GM21447 (cell line): ENCODE data around the gene SCNN1B.

Experiments
- ATAC-seq: cut with Tn5 transposase; IDR thresholded peaks from one replicate; pipeline ENCODE4 v1.9.1; 2021; ENCODE audit not compliant: unreplicated experiment

SCNN1B gene

GRCh38 chr16:23320693-23321092 lies 18.6 kb downstream of the SCNN1B start:
- ATAC-seq: no peak

- no peak for ATAC-seq
Measured at GRCh38 chr16:23321206-23321875, 19.2 kb downstream of the SCNN1B start.

DNA sequence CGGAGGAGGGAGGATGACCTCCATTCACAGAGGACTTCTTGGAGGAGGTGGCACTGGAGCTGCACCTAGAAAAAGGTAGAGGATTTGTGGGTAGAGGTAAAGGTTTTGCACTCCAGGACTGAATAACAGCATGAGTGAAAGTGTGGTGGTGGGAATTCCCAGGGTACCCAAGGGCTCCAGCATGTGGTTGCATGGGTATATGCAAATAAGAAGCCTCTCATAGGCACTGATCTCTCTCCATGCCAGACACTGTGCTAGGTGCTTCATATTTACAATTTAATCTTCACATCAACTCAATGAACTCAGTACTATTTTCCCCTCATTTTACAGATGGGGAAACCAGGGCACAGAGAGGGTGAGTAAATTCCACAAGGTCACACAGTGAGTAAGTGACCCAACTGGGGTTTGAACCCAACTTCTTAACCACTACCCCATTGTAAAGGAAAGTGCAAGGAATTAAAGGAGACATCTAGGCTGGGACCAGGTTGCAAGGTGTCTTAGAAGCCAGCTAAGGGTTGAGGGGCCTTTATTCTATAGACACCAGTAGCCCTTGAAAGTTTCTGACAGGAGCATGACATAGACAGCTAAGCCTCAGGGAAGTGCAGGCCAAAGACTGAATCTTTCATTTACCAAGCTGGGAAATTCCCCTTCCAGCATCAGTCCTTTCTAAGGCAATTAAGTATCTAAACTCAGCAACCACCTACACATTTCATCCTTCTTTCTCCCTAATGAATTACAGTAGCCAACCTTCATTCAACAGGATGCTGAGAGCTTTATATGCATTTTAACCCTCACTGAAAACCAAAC lies 21.3 kb downstream of the SCNN1B start:
- ATAC-seq: no peak

- no peak for ATAC-seq
Measured at GRCh38 chr16:23324727-23325126, 22.6 kb downstream of the SCNN1B start.

- no peak for ATAC-seq
Measured at GRCh38 chr16:23327836-23328235, 25.7 kb downstream of the SCNN1B start.

- ATAC-seq: no peak
Measured at GRCh38 chr16:23330161-23330560, 28.1 kb downstream of the SCNN1B start.

DNA sequence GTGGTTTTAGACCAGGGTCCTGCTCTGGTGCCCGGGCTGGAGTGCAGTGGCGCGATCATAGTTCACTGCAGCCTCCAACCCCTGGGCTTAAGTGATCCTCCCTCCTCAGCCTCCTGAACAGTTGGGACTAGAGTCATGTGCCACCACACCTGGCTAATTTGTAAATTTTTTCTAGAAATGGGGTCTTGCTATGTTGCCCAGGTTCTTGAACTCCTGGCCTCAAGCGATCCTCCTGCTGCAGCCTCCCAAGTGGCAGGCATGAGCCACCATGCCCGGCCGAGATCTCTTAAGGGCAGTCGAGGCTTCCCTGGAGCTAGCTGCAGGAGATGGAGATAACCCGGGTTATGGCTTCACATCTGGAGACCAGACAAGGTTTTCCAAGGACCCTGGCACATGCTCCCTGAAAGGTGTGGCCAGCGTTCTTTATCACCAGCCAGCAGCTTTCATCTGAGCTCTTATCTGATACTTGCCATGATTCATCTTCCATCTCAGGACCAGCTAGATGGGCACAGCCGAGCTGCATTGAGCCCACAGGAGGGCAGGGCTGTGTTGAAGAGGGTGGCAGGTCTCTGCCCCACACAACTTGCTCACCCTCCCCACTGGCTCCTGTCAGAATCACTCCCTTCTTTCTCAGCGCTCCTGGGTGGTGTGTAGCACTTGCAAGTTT lies 28.6 kb downstream of the SCNN1B start:
- no peak for ATAC-seq

DNA sequence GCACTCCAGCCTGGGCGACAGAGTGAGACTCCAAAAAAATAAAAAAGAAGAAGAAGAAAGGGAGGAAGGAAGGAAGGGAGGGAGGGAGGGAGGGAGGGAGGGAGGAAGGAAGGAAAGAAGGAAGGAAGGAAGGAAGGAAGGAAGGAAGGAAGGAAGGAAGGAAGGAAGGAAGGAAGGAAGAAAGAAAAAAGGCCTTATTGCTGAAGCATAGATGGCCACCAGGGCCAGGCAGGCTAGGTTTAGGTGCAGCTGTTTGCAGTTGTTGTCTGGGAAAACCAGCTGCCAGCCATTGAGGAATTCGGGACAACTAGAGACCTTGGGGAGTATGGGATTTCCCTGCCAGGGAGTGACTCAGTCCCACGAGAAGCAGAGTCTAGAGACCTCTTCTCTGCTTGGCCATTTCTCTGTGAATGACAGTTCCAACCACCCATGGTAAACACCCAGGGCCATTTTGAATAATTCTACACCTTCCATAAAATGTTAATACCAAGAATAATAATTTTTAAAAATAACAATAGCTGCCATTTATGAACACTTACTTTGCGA lies 31.0 kb downstream of the SCNN1B start:
- ATAC-seq: no peak

DNA sequence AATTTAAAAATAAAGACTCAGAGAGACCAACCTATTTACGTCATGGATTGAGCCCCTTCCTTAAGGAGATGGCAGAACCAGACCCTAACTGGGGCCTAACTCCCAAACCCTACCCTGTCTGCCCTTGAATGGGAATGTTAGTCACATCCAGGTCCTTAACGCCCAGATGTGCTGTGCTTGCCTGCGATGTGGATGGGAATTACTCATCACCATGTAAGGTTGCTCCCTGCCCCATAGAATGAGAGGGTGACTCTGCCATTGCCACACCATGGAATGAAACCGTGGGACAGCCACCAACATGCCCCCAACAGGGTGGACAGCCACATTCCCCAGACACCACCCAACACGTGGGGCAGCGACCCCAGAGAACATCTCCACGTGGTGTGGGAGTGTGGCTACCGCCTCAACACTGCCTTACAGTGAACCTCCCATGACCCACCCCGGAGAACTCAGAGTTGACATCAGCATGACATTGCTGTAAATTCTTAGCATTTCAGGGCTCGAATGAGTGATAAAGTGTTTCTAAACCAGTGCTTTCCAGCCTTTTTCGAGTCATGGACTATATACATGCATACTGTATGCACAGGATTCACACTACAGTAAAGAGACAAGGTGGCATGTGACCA lies 31.8 kb downstream of the SCNN1B start:
- no peak for ATAC-seq

DNA sequence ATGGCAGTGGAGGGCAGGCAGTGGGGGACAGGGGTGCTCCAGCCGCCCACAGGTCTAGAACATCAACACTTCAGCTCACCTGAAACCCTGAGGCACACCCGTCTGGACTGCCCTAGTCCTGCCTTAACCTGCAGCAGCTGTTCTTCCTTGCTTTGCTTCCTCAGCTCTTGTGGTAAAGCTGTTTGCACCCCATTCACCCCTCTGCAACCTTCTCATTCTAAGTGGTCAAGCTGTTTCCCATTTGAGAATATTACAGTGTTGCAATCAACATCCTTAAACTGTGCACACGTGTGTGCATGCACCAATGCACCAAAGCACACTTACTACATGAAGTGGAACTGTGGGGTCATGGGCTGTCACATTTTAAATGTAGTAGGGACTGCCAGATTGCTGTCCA lies 32.4 kb downstream of the SCNN1B start:
- peak; percentile 45 for ATAC-seq

- ATAC-seq: no peak
Measured at GRCh38 chr16:23334950-23335349, 32.8 kb downstream of the SCNN1B start.

DNA sequence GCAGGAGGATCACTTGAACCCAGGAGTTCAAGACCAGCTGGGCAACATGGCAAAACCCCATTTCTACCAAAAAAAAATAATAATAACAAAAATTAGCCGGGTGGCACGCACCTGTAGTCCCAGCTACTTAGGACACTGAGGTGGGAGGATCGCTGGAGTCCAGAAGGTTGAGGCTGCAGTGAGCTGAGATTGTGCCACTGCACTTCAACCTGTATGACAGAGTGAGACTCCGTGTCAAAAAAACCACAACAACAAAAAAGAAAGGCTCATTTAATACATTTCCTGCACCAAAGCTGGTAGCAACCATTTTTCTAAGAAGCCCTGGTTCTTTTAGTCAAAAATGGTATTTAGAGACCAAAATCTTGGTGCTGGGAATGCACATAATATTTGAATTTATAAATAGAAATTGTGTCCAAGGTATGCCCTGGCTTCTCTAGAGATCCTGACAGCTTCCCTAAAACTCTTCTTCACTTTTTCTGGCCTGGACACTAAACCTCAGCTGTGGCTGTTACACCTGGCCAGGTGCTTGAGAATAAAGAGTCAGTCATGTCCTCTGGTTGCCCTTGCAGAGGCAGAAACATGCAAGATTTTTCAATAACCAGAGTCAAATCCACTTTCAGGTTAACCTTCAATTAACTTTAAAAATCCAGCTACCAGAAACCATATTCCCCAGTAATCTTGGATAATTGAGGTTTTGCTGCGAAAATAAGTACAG lies 35.9 kb downstream of the SCNN1B start:
- ATAC-seq: no peak

DNA sequence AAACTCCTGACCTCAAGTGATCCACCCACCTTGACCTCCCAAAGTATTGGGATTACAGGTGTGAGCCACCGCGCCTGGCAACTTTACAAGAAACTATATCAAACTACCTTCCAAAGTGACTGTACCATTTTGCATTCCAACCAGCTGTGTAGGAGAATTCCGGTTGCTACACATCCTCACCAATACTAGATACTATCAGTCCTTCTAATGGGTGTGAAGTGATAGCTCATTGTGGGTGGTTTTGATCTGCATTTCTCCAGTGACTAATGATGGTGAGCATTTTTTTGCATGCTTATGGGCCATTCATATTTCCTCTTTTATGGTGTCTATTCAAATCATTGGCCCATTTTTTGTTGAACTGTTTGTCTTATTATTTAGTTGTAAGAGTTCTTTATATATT lies 37.7 kb downstream of the SCNN1B start:
- ATAC-seq: no peak

DNA sequence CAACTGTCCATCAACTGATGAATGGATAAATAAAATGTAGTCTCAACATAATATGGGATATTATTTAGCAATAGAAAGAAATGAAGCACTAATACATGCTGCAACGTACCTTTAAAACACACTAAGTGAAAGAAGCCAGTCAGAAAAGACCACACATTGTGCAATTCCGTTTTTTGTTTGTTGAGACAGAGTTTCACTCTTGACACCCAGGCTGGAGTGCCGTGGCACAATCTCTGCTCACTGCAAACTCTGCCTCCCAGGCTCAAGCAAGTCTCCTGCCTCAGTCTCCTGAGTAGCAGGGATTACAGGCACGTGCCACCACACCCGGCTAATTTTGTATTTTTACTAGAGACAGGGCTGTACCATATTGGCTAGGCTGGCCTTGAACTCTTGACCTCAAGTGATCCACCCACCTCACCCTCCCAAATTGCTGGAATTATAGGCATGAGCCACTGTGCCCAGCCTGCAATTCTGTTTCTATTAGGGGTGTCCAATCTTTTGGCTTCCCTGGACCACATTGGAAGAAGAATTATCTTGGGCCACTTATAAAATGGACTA lies 40.1 kb downstream of the SCNN1B start:
- no peak for ATAC-seq

DNA sequence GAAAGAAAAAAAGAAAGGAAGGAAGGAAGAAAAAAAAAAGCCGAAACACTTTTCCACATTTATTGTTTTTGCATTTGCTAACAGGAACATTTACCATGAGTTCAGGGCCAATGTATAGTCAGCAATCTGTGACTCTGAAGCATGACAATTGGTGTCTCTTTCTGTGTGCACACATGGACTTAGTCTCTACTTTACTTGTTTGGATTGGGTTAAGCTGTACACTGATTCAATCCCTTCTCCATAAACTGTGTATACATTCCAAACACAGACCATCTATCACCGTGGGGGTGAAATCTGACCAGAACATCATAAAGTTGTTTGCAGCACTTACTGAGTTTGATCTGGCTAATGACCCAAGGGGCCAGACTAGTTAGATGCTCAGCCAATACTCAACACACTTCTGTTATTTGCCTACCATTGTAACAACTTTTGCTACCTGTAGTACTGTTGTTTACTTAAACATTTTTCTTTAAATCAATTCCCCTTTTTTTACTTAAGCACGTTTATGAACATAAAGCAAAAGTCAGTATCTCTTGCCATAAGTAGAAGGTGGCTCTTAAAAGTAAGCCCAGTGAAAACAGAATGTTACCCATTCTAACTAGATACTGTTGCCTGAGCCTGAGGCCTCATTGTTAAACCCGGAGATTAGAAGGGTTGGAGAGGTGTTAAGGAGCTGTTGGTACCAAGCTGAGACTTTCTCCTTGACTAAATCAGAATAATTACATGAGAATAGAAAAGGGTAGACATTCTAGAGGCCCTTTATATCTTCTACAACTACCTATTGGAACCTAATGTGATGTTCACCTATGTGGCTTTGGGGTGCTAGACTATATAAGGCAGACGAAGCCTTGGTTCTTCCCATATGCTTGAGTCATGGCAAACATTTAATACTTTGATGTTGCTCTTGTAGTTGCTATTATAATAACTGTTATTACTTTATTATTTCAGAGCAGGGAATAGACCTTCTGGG lies 41.8 kb downstream of the SCNN1B start:
- ATAC-seq: no peak

GRCh38 chr16:23345237-23345636 lies 43.1 kb downstream of the SCNN1B start:
- no peak for ATAC-seq

- no peak for ATAC-seq
Measured at GRCh38 chr16:23348579-23349469, 46.7 kb downstream of the SCNN1B start.

GRCh38 chr16:23351360-23351759 lies 49.3 kb downstream of the SCNN1B start:
- ATAC-seq: no peak
